ENCODE measurements around the gene NOS1AP. TPM values are rescaled to one million over a fixed set of nuclear protein-coding genes. Genes with fewer than 3 reads are reported as not detected.
"Not testable (repeated sequence)": the region's sequence is repeated elsewhere in the genome, so short reads cannot be mapped to it uniquely, and the experiment has no call there.

The NOS1AP gene
- total RNA-seq, 1 donor from 2014 or later, result 0.62 TPM

DNA sequence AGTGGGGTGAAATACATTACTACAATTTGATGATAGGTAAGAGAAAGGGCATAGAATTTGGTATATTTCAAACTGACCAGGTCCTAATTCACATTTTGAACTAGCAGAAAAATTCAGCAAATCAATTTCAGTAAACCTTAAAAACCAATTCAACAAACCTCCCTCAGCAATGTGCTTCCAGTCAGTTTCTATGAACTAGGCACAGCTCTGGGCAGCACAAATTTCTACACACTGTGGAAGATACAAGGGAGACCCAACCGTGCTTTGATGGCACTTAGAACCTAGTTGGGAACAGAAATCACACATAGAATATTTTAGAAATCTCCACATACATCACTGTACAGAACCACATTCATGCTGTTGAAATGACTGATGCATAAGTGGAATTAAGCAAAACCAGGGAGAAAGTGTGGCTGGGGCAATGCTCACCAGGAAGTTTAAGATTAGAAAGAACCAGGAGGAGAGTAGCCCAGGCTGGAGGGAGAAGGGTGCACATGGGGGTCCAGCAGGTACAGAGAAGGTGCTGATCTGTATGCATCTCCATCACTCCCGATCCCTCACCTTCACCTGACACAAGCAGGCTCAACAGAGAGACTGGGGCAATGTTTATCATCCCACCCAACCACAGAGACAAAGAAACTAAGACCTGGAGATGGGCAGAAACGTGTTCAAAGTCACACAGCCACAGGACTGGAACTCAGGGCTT, 326.9 kb downstream of the NOS1AP start:
- no peak for DNase-seq (ENCODE audit: low read depth)

DNA sequence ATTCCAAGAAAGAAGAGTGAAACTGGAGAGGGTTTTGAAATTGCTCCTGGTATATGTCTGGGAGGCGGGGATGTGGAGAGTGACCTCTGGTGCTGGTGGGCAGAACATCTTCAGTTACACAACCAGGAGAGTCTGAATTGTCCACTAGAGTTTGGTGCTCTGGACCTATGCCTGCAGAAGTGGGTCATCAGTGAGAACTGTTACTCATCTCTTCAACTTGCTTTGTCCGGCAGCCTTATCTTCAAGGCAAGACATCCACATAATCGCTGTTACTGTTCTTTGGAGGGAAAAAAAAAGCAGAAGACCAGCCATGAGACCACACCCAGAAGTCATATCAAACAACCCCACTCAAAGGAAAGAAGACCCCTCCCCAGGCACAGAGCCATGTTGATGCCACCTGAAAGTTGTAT, 327.6 kb downstream of the NOS1AP start:
- no peak for DNase-seq (ENCODE audit: low read depth)

DNA sequence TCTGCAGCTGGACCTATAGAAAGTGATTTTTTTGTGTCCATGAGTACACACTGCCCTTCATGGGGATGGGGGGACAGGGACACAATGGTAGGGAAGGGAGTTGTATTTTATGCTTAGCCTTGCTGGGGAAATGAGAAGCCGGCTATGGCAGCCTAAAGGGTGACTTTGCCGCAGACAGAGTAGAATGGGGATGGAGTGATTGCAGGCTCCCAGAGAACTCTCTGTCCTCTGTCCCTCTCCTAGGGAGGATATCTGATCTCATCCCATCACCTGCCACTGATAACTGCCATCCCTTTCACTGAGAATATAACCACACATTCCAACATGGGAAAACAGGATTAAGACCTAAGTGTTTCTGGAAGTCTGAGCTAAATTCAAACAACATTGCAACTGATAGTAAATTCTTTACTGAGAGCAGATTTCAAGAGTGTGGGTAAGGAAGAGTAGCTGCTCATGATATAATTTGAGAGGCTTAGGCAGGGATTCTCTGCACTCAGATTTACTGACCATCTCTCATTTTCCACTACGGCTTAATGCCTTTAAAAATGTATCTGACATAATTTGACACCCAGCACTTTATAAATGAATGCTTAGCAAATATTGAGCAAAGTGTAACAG, 328.6 kb downstream of the NOS1AP start:
- peak; percentile 41 for DNase-seq (ENCODE audit: low read depth)

DNA sequence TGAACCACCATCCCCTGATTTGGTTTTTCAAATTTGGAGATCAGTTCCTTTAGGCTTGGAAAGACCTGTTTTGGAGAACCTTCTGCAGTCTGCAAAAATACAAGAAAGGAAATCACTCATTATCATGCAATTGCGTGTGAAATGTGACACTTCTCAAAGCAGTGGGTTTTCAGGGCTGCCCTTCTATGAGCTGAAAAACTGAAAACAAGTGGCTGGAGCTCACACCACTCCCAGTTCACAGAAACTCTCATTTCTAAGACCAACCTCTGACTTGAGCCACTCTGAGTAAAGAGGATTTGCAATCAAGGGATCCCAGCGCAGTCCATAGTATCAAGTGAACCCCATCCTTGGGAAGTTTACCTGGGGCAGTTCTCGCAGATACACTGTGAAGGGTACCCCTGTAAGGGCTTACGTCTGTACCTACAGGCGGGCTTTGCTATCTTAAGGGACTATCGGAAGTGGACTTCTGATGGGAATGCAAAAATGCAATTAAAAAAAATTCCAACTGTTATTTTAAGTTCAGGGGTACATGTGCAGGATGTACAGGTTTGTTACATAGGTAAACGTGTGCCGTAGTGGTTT, 329.6 kb downstream of the NOS1AP start:
- no peak for DNase-seq (ENCODE audit: low read depth)

DNA sequence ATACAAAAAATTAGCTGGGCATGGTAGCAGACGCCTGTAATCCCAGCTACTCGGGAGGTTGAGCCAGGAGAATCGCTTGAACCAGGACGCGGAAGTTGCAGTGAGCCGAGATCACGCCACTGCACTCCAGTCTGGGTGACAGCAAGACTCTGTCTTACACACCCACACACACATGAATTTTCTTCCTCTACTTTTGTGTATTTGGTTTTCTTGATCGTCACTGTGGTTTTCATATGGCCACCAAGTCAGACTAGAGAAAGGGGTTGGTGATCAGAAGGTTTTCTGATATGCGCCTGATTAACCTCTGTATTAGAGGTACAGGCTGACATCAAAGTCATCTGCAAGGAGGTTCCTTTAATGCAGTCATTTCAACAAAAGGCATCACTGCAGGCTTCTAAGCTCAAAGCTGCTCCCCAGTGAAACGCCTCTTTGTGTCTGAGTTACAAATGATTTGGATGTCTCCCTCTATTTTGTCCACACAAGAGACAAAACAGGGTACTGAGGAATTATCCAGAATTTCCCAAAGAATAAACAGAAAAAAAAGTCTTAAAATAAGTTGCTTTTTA, 331.4 kb downstream of the NOS1AP start:
- DNase-seq (ENCODE audit: low read depth), result no peak

DNA sequence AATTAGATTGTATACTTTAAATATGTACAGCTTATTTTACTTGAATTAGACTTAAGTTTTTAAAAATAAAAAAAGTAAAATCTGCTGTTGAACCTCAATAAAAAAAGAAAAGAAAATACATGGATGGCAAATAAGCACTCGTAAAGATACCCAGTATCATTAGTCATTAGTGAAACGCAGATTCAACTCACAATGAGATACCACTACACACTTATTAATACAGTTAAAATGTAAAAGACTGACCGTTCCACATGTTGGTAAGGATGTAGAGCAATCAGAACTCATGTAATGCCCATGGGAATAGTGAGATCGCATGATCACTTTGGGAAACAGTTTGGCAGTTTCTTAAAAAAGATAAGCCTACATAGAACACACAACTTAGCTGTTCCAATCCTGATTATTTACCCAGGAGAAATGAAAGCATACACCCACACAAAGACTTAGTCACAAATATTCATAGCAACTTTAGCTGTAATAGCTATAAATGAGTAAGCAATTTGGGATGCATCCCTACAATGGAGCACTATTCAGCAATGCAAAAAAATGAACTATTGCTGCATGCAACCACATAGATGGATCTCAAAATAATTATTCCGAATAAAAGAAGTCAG, 335.2 kb downstream of the NOS1AP start:
- DNase-seq (ENCODE audit: low read depth), result peak; percentile 26

DNA sequence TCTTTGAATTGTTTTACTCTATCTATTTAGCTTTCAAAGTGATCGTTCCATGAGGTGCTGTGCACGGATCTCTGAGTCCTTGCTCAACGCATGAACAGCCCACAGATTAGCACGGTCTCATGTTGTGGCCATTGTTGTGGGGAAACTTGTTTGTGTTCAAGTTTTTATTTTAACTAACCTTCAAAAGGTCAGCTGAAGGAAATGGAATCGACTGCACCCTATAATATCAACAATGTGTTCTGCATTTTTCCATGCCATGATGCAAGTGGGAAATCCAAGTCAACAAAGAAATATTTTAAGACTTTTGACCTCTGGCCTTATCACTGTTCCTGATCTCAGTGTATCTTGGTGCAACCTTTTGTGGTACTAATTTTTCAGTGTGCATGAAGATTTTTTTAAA, 336.3 kb downstream of the NOS1AP start:
- DNase-seq (ENCODE audit: low read depth), result no peak

DNA sequence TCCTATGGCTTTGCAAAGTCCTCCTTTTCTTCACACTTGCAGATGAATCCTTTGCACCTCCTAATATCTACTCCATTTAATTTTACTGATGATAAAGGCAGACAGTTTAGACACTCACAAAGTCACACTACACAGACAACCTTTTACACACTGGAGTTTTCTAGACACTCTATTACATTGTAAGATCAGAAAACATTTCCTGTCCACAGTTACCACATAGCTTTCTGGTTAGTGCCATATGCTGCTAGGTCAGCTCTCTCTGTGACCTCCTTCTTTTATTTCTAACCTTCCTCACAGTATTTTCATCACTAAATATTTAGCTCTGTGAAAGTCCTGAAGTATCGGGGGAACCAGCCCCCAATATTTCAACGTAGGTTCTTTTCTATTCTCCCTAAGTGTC, 337.3 kb downstream of the NOS1AP start:
- DNase-seq (ENCODE audit: low read depth), result no peak

DNA sequence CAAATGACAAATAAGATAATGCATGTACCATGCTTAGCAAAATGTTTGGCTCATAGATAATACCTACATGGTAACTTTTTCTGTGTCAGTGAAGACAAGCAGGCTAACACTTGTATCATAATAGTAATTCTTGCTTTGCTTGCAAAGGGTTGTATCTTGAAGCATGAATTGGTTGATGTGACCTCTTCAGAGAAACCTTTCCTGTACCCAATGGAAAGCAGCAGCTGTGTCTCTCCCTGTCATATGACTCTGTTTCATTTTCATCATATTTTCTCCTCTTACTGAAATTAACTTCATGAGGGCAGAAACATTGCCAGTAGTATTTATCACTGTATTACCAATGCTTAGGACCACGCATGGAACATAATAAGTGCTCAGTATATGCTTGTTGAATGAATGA, 338.0 kb downstream of the NOS1AP start:
- DNase-seq (ENCODE audit: low read depth), result no peak

DNA sequence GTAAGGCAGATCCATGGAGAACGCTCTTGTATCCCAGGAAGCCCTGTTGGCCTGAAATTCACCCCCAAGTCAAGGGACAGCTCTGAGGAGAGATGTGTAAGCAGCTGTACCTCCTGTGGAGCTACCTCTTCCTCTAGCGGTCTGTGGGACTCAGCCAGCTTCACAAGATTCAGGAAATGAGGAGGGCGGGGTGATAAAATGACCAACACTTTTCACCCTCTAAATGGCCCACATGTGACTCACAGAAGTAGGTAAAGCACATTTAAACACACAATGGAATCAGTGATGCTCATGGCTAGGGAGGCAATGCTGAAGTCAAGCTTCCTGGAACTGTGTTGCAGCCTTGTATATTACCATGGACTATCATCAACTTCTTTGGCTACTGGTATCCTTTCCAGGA, 342.5 kb downstream of the NOS1AP start, which contains the start of gene SH2D1B:
SH2D1B (minus strand) TSS at position 135 of the 400 bp plus-strand sequence; CDS start at position 15, 120 bp downstream.
- DNase-seq (ENCODE audit: low read depth), result no peak

DNA sequence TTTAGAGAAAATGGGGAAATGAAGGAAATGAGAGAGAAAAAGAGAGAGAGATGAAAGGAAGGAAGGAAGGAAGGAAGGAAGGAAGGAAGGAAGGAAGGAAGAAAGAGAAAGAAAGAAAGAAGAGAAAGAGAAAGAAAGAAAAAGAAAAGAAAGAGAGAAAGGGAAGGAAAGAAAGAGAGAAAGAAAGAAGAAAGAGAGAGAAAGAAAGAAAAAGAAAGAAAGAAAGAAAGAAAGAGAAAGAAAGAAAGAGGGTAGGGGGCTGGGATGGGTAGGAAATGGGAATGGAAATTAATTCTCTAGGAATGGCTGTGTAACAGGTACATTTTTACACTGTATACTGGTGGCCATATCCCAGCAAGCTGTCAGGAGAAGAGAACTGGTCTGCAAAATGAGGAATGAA, 346.7 kb downstream of the NOS1AP start:
- no peak for DNase-seq (ENCODE audit: low read depth)

DNA sequence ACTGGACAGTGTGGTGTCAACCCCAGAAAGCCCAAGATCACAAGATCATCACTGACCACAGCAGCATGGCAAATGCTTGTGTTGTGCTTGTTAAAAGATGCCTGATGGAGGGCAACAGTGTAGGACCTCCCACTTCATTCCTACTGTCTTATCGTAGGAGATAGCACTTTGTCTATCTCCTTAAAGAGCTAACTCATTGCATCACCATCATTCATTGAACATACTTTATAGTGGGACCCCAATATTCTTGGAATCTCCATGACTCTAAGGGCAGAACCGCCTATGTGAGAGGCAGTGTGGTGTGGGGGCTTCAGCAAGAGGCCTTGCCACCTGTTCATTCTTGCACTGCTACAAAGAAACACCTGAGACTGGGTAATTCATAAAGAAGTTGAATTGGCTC, 347.4 kb downstream of the NOS1AP start:
- no peak for DNase-seq (ENCODE audit: low read depth)

DNA sequence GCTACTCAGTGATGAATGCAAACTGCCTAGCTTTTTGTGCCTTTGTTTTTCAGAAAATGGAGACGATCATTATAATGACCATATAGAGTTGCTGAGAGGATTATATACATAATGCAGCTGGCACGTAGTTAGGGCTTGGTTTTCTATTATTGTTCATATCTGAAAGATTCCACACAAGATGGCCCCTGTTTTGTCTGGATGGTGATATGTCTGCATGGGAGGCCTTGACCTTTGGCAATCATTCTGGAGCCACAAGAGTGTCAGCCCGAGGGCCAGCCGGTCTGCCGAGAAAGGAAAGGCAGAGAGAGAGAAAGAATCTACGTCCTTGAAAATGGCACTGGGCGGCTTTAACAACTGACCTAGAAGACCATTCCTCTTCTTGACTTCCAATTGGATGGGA, 348.2 kb downstream of the NOS1AP start:
- no peak for DNase-seq (ENCODE audit: low read depth)

DNA sequence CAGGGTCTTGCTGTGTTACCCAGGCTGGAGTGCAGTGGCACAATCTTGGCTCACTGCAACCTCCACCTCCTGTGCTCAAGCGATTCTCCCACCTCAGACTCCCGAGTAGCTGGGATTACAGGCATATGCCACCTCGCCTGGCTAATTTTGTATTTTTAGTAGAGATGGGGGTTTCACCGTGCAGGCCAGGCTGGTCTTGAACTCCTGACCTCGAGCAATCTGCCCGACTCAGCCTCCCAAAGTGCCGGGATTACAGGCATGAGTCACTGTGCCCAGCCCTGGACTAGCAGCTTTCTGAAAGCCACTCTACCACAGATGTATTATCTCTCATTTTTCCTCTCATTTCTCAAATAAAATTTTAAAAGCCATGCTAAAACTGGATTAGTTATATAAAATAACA, 349.1 kb downstream of the NOS1AP start:
- not testable (repeated sequence) for DNase-seq (ENCODE audit: low read depth)

DNA sequence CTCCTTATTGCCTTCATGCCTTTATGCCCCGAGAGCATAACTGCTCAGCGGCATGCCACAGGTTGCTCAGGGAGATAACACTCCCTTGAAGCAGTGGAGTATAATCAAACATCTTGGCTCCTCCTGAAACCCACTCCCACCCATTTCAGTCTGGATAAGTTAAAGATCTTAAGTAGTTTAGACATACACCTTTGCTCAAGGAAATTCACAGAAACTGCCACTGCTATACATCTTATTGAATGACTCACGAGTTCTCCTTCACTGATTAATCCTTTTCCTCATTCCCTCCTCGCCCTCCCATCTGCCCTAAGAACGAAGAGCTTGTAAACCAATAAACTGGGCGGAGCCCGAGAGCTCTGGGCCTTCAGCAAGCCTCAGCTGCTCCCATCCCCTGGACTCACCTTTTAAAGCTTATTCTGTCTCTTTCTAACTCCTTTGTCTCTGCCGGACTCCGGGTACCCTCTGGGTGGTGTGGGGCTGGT, 350.0 kb downstream of the NOS1AP start:
- not testable (repeated sequence) for DNase-seq (ENCODE audit: low read depth)

MicroRNAs within 50 kb of the gene (microRNA counts, 767-probe panel; counts per million panel counts)
- not detected for microRNA hsa-miR-556-3p
- not detected for microRNA hsa-miR-556-5p

Small RNAs within 50 kb of the gene (microRNA-seq; reads per million reads assigned to microRNA genes)
- not detected for gene MIR4654
- gene MIR556, result 0.97 reads per million

Other genes with a start within 250 kb of the NOS1AP start
- 139 and 216 TPM in 2 replicates for gene OLFML2B, start 45.8 kb upstream of the NOS1AP start, total RNA-seq